T-cell (primary cell): ENCODE results near the gene KREMEN1. TPM values are rescaled to one million over a fixed set of nuclear protein-coding genes. Genes with fewer than 3 reads are reported as not detected.
A peak's percentile ranks its signal among the peaks of the same experiment; 100 is the strongest.

Experiments
- ATAC-seq, 4 experiments: fragments of 200-7000 bp in 3 of 4; fragments of 150-1000 bp in 1 of 4; cut with Tn5 transposase; replicated peaks in 1 of 4; 1 replicate in 3 of 4; 2 replicates in 1 of 4; pipeline ENCODE4 v1.10.0; 2021; ENCODE audit warnings: moderate library complexity in 3 of 4, mild to moderate bottlenecking in 2 of 4, moderate number of reproducible peaks in 1 of 4
- CTCF ChIA-PET, 2 donors: fragments of 300-600 bp; sonication (Branson Sonifier 250); formaldehyde crosslinking; loops; one replicate each; lab custom pipeline; 2022; ENCODE audit warnings: antibody characterized with exemption in 2 of 2; lab: Charles Lee
- POLR2A ChIA-PET, 2 donors: fragments of 300-600 bp; sonication (Branson Sonifier 250); formaldehyde crosslinking; loops; one replicate each; lab custom pipeline; 2022; ENCODE audit warnings: antibody characterized with exemption in 2 of 2; lab: Charles Lee
- DNase-seq, 35 experiments: peaks; one replicate each; pipeline versions ENCODE4 v3.0.0 to v3.0.0-alpha.2; 2013 to 2023
- H3K27ac ChIP-seq: one replicate; pipeline ENCODE4 v1.5.1; 2013; ENCODE audit warnings: low read length
- H3K27me3 ChIP-seq, 2 experiments: replicated peaks in 1 of 2; 1 replicate in 1 of 2; 2 replicates in 1 of 2; pipeline versions ENCODE4 v1.6.1 to v1.7.0; 2013; ENCODE audit warnings: low read length in 1 of 2, mixed read lengths in 1 of 2; ENCODE audit not compliant: control insufficient read depth in 2 of 2, insufficient read depth in 2 of 2; ENCODE audit errors: extremely low read depth in 1 of 2
- H3K36me3 ChIP-seq, 2 donors: 1 replicate in 1 of 2; 2 replicates in 1 of 2; pipeline versions ENCODE4 v1.6.1 to v1.7.0; 2013; ENCODE audit warnings: low read length in 1 of 2; ENCODE audit not compliant: control insufficient read depth in 2 of 2, insufficient read depth in 1 of 2; ENCODE audit errors: extremely low read depth in 1 of 2
- H3K4me1 ChIP-seq, 2 experiments: 1 replicate in 1 of 2; 2 replicates in 1 of 2; pipeline versions ENCODE4 v1.6.1 to v1.7.0; 2013; ENCODE audit warnings: low read length in 2 of 2, mixed read lengths in 1 of 2; ENCODE audit not compliant: insufficient read depth in 2 of 2, control insufficient read depth in 1 of 2; ENCODE audit errors: extremely low read depth in 1 of 2
- H3K4me3 ChIP-seq, 2 donors: 1 replicate in 1 of 2; 2 replicates in 1 of 2; pipeline versions ENCODE4 v1.5.1 to v1.7.0; 2013; ENCODE audit warnings: mild to moderate bottlenecking in 2 of 2, low read length in 1 of 2, moderate library complexity in 1 of 2; ENCODE audit not compliant: control insufficient read depth in 1 of 2; ENCODE audit errors: extremely low read depth in 1 of 2
- H3K9me3 ChIP-seq: 2 replicates; pipeline ENCODE4 v1.7.0; 2013
- H3K27ac Mint-ChIP-seq, 2 donors: one replicate each; pipeline ENCODE4 v1.8.0; 2020 to 2021; ENCODE audit warnings: mild to moderate bottlenecking in 2 of 2, mixed read lengths in 2 of 2
- H3K27me3 Mint-ChIP-seq, 2 donors: one replicate each; pipeline ENCODE4 v1.8.0; 2021 to 2022; ENCODE audit warnings: mixed read lengths in 2 of 2
- H3K36me3 Mint-ChIP-seq: one replicate; pipeline ENCODE4 v1.8.0; 2021; ENCODE audit warnings: mixed read lengths
- H3K4me1 Mint-ChIP-seq, 3 donors: one replicate each; pipeline ENCODE4 v1.8.0; 2020 to 2022; ENCODE audit warnings: mixed read lengths in 3 of 3, mild to moderate bottlenecking in 1 of 3
- H3K4me3 Mint-ChIP-seq, 3 donors: one replicate each; pipeline ENCODE4 v1.8.0; 2020 to 2022; ENCODE audit warnings: mild to moderate bottlenecking in 3 of 3, mixed read lengths in 3 of 3, moderate library complexity in 3 of 3
- H3K9me3 Mint-ChIP-seq, 3 donors: one replicate each; pipeline ENCODE4 v1.8.0; 2020 to 2022; ENCODE audit warnings: mixed read lengths in 3 of 3
- whole genome bisulfite sequencing: methylation state at CpG from one replicate; pipeline ENCODE4 v1.1.5; 2013; ENCODE audit warnings: missing lambda C conversion rate; ENCODE audit not compliant: insufficient coverage; 5-methylcytosine and 5-hydroxymethylcytosine counted together
- total RNA-seq, 35 experiments: library from RNA in 6 of 35; stranded (reverse) in 6 of 35; fragments of 120-200 nt in 1 of 35; gene quantifications; one replicate each; pipeline versions ENCODE4 v1.2.1 to v1.2.4 and lab custom pipeline; 2013 to 2026

Gene KREMEN1
- total RNA-seq, result under 1 TPM in 3 of 5 donors, not detected in 2; 0.20 to 0.25 (median 0.20) TPM
- 0.02 TPM for total RNA-seq (2013)
- 0 to 0.29 (median 0.08) reads per million in 29 experiments for total RNA-seq (lab: John Stamatoyannopoulos, UW)

- ChIA-PET CTCF (interaction anchor here in 1 of 2 donors (0.6 kb wide), 1 partner anchor 81 kb away, joined by 3 read pairs; no protein-coding TSS in a partner anchor), POLR2A (interaction anchor here in 1 of 2 donors (0.6 to 1.3 kb wide), 2 partner anchors 273 to 1254 kb away, joined by 3 to 5 read pairs; partner anchors contain the start of genes TBC1D10A and XBP1)
- ATAC-seq, result peak in 2 of 4 experiments; percentile 4 to 7
- Mint-ChIP-seq H3K36me3 (no peaks in the 10 kb centered on the region), H3K9me3 (no peaks in the 10 kb centered on the region), H3K27ac (no peak within 1 kb of the TSS), H3K4me3 (peak within 1 kb of the TSS; percentile 73 to 78 (median 77)), H3K4me1 (peaks cover 23 to 25% (median 23%) of the 10 kb centered on the region in 3 donors), H3K27me3 (peaks cover 27 to 63% of the 10 kb centered on the region in 2 donors)
- H3K4me1 ChIP-seq, result peaks cover 12 to 31% of the 10 kb centered on the region in 2 experiments
- no peaks in the 10 kb centered on the region for H3K9me3 ChIP-seq
- no peaks in the 10 kb centered on the region for H3K36me3 ChIP-seq
- peaks cover 4 to 66% of the 10 kb centered on the region in 2 experiments for H3K27me3 ChIP-seq
- WGBS, result 2% methylated on average over 76 of the region's 76 CpGs
- DNase-seq, result peak in 4 of 35 experiments; percentile 5 to 12 (median 12)
- H3K27ac ChIP-seq, result no peak within 1 kb of the TSS
- H3K4me3 ChIP-seq, result peak within 1 kb of the TSS; percentile 42 to 73
These were observed at the start of gene KREMEN1 for GRCh38 chr22:29072979-29073617. TSS of gene KREMEN1 (plus strand) at chr22:29073035. CDS start at chr22:29073131, 96 bp downstream.

GRCh38 chr22:29023172-29023796, 49.6 kb upstream of the KREMEN1 start:
- no peaks in the 10 kb centered on the region for H3K4me1 Mint-ChIP-seq
- no peak overlapping the region for H3K27ac Mint-ChIP-seq
- no peaks in the 10 kb centered on the region for H3K4me1 ChIP-seq
- H3K9me3 Mint-ChIP-seq, result peaks cover 0 to 4% (median 4%) of the 10 kb centered on the region in 3 donors
- no peaks in the 10 kb centered on the region for H3K9me3 ChIP-seq
- H3K4me3 Mint-ChIP-seq, result no peak overlapping the region
- no peak overlapping the region for H3K4me3 ChIP-seq
- no peak for DNase-seq
- peaks cover 0 to 15% of the 10 kb centered on the region in 2 experiments for H3K27me3 ChIP-seq
- no peaks in the 10 kb centered on the region for H3K36me3 ChIP-seq
- ATAC-seq, result no peak
- H3K36me3 Mint-ChIP-seq, result no peaks in the 10 kb centered on the region
- H3K27me3 Mint-ChIP-seq, result peaks cover 6 to 13% of the 10 kb centered on the region in 2 donors
- ChIA-PET POLR2A (no interaction called here), CTCF (interaction anchor here in 1 of 2 donors (0.6 kb wide), 1 partner anchor 58 kb away, joined by 9 read pairs; no protein-coding TSS in a partner anchor)
- no peak overlapping the region for H3K27ac ChIP-seq
- WGBS, result 56% methylated on average over 2 of the region's 3 CpGs

- CTCF ChIA-PET, result no interaction called here
- H3K4me3 Mint-ChIP-seq, result no peak overlapping the region
- 86% methylated on average over 1 of the region's 3 CpGs for WGBS
- Histone ChIP-seq H3K36me3 (no peaks in the 10 kb centered on the region), H3K9me3 (no peaks in the 10 kb centered on the region), H3K4me3 (no peak overlapping the region), H3K27ac (no peak overlapping the region), H3K27me3 (peaks cover 5 to 40% of the 10 kb centered on the region in 2 experiments), H3K4me1 (peaks cover 0 to 14% of the 10 kb centered on the region in 2 experiments)
- peaks cover 29% of the 10 kb centered on the region in 2 donors for H3K27me3 Mint-ChIP-seq
- no peaks in the 10 kb centered on the region for H3K9me3 Mint-ChIP-seq
- H3K27ac Mint-ChIP-seq, result no peak overlapping the region
- no peak for ATAC-seq
- POLR2A ChIA-PET, result no interaction called here
- peaks cover 13 to 17% (median 16%) of the 10 kb centered on the region in 3 donors for H3K4me1 Mint-ChIP-seq
- no peaks in the 10 kb centered on the region for H3K36me3 Mint-ChIP-seq
- no peak for DNase-seq
These were observed 46.3 kb upstream of the KREMEN1 start for GRCh38 chr22:29026579-29026978.

- 87% methylated on average over 2 of the region's 4 CpGs for WGBS
- Histone ChIP-seq H3K27me3 (peaks cover 5 to 43% of the 10 kb centered on the region in 2 experiments), H3K4me1 (peaks cover 0 to 14% of the 10 kb centered on the region in 2 experiments), H3K4me3 (no peak overlapping the region), H3K36me3 (no peaks in the 10 kb centered on the region), H3K27ac (no peak overlapping the region), H3K9me3 (no peaks in the 10 kb centered on the region)
- Mint-ChIP-seq H3K36me3 (no peaks in the 10 kb centered on the region), H3K9me3 (no peaks in the 10 kb centered on the region), H3K27me3 (peaks cover 39% of the 10 kb centered on the region in 2 donors), H3K27ac (no peak overlapping the region), H3K4me3 (no peak overlapping the region), H3K4me1 (peaks cover 13 to 17% (median 16%) of the 10 kb centered on the region in 3 donors)
- ATAC-seq (no peak), DNase-seq (no peak)
- ChIA-PET POLR2A (no interaction called here), CTCF (interaction anchor here in 1 of 2 donors (1.1 kb wide), 1 partner anchor 11 kb away, joined by 3 read pairs; no protein-coding TSS in a partner anchor)
These were observed 44.4 kb upstream of the KREMEN1 start for GRCh38 chr22:29028468-29028867.

GRCh38 chr22:29029202-29030000, 43.4 kb upstream of the KREMEN1 start:
- WGBS, result no CpG with 5 or more reads among the region's 9 CpGs
- DNase-seq, result no peak
- H3K27ac ChIP-seq, result no peak overlapping the region
- Mint-ChIP-seq H3K27ac (no peak overlapping the region), H3K4me1 (peaks cover 13 to 17% (median 16%) of the 10 kb centered on the region in 3 donors), H3K4me3 (peak overlapping the region in 1 of 3 donors; percentile 76), H3K9me3 (no peaks in the 10 kb centered on the region), H3K36me3 (no peaks in the 10 kb centered on the region), H3K27me3 (peaks cover 40% of the 10 kb centered on the region in 2 donors)
- H3K4me3 ChIP-seq, result no peak overlapping the region
- H3K4me1 ChIP-seq, result peaks cover 0 to 14% of the 10 kb centered on the region in 2 experiments
- ATAC-seq, result no peak
- H3K36me3 ChIP-seq, result no peaks in the 10 kb centered on the region
- peaks cover 5 to 42% of the 10 kb centered on the region in 2 experiments for H3K27me3 ChIP-seq
- no peaks in the 10 kb centered on the region for H3K9me3 ChIP-seq
- POLR2A ChIA-PET, result no interaction called here
- CTCF ChIA-PET, result interaction anchor here in 1 of 2 donors (0.6 to 1.1 kb wide), 3 partner anchors 10 to 72 kb away, joined by 3 read pairs; no protein-coding TSS in a partner anchor
